HG03139 (cell line): ENCODE data around the gene ZRANB1.

Experiments
- ATAC-seq: cut with Tn5 transposase; IDR thresholded peaks from one replicate; pipeline ENCODE4 v1.9.1; 2021; ENCODE audit not compliant: unreplicated experiment

ZRANB1 gene

GRCh38 chr10:125017547-125018298 lies 75.8 kb downstream of the ZRANB1 start:
- ATAC-seq = no peak

GRCh38 chr10:125018576-125019143 lies 76.7 kb downstream of the ZRANB1 start:
- no peak for ATAC-seq

DNA sequence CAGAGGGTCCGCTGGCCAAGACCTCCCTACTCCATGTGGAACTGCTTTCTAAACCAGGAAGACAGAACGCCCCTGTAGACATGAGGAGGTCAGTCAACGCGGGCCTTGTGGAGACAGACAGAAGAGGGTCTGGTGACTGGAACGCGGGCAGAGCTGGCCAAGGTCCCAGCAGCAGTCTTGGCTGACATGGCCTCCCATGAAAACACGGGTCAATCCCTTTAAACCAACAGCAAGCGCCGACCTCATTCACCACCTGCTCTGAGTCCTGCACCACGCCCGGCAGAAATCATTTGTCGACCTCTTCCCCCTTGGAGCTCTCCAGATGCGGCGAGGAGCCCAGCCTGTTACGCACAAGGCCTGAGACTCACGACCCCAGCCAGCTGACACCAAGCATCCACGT lies 78.5 kb downstream of the ZRANB1 start:
- no peak for ATAC-seq

GRCh38 chr10:125020871-125021270 lies 78.9 kb downstream of the ZRANB1 start:
- no peak for ATAC-seq

- no peak for ATAC-seq
Measured at GRCh38 chr10:125021686-125022344, 79.9 kb downstream of the ZRANB1 start.

GRCh38 chr10:125022671-125023070 lies 80.7 kb downstream of the ZRANB1 start:
- no peak for ATAC-seq

GRCh38 chr10:125023255-125023654 lies 81.3 kb downstream of the ZRANB1 start:
- ATAC-seq = no peak

GRCh38 chr10:125023862-125024496 lies 82.1 kb downstream of the ZRANB1 start:
- ATAC-seq = no peak

DNA sequence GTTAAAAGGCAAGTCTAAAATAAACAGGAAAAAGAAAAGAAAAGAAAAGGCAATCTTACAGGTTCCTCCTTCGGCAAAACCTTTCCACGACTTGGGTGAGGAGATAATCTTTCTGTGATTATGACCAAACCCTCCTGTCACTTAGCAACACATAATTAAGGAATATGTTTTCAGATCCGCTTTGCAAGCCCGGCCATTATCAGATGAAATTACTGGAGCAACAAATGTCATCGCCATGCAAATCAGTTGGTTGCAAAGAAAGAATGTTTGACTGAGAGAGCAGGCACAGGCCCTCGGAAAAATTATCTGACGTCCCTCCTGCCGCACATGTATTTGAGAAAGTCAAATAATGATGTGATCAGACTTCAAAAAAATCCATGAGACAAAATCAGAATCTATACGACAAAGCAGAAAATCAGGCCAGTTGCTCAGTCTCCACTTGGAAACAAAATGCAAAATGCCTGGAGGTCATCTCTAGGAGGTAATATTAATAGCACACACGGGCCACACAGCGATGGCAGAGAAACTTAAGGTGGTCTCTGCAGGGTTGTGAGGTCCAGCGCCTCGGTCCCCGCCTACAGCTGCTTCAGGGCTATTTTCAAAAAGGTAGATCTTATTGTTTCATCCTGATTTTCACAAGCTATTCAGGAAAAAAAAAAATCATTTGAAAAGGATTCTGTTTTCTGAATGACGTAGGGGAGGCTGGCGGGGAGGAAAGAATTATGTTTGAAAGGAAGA lies 82.7 kb downstream of the ZRANB1 start:
- ATAC-seq = no peak

DNA sequence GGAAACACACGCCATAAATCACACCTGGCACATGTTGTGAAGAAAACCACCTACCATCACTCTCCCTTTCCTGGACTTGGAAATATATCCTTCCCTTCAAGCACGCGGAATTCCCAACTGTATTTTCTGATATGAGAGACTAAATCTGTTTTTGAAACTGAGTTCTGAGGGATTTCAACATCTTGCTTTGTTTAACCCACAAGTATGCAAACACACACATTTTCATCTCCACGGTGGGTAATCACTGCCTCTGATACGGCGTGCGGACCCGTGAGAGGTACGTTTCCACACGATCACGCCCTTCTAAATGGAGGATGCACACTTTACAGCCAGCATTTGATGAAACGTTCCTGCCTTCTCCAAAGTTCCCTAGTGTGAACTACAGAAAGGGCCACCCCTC lies 83.4 kb downstream of the ZRANB1 start:
- ATAC-seq = no peak

GRCh38 chr10:125026036-125026931 lies 84.4 kb downstream of the ZRANB1 start:
- ATAC-seq = no peak

DNA sequence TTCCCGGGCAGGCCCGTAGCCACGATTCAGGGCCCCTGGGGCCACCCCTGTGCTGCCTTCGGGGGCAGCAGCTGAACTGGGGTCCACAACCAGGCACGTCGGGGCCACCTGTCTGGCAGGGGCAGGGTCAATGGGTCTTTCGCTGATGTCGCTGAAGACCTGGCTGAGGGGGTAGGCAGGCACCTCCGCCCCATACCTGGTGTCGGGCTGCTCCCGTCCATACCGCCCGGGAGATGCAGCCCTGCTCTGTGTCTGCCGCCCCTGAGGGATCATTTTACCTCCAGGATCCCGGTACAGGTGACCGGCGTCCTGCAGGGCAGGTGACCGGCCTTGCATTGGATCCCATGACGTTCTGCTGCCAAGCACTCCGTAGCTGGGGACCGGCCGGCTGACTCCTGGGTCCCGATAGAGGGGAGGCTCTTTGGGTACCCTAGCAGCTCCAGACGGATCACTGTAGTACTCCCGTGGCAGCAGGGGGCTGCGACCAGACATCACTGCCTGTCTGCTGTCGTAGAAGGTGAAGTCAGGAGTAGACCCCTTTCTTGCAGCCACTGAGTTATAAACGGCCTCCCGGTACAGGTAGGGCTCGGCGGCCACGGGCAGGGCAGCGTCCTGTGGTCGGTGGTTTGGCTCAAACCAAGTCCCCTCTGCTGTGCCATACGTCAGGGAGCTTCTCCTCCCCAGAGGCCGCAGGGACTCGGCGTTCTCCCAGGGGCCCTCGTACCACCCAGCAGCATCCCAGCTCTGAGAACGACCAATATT lies 85.2 kb downstream of the ZRANB1 start:
- ATAC-seq = no peak

DNA sequence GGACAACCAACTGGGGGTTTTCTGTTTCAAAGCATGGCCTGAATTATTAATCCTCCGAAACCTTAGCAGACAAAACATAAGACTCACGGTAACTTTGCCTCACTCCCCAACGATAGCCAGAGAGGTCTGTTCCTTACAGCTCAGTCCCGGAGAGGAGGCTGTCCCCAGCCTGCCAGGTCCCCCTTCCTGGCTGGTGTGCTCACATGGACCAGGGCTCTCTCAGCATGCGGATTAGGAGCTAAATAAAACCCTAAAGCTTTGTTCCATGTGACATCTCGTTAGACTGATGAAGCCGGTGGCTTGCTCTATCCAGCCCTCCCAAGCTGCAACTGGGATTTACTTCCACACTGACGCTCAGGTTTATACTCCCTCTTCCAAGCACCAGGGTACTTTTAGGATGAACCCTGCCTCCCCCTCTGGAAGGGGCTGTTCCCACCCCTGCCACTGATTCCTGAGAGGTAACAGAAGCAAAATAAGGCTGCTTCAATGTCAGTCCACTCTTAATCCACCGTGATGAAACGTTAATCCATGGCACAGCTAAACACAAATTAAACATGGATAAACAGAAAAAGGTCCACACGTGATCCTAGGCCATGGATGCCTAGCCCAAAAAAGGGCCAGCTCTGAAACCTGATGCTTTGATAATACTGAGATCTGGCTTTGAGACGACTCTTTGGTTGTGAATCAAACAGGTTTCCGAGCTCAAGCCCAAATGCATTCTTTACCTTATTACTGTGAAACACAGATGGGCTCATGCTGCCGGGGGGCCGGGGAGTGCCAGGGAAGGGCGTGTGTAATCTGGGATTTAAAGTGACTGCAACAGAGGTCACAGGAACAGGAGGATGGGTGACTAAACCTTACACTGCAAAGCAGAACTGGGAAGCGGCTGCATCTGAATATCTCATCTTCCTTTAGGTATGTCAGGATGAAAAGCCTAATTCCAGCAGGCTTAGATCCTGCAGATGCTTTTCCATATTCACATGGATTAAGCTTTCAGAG lies 86.2 kb downstream of the ZRANB1 start:
- ATAC-seq = no peak

DNA sequence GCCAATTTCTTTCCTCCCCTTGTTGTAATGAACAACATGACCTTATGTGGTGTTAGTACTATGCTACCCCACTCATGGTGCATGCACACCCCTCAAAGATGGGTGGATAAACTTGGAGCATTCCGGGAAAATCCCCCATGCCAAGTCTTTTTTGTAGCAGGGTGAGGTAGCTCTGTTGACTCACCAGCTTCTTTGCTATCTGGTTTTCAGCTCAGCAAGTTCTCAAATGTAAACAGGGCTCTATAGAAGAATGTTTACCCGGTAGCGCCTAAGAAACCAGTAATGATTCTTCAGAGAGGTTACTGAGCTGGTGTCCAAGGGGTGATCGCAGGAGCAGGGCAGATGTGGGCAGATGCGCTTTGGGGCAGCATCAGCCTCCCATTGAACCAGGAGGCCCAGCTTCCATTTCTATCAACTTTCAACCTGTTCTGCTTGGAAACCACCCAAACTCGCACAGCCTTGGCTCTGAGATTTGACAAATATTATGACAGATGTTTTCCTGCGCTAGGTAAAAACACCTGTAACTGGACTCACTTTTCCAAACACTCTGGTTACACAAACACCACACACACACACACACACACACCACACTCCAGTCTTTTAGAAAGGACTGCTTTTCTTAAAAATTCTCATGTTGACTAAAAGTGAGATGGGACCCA lies 87.8 kb downstream of the ZRANB1 start:
- ATAC-seq = no peak

- no peak for ATAC-seq
Measured at GRCh38 chr10:125030567-125031197, 88.8 kb downstream of the ZRANB1 start.

DNA sequence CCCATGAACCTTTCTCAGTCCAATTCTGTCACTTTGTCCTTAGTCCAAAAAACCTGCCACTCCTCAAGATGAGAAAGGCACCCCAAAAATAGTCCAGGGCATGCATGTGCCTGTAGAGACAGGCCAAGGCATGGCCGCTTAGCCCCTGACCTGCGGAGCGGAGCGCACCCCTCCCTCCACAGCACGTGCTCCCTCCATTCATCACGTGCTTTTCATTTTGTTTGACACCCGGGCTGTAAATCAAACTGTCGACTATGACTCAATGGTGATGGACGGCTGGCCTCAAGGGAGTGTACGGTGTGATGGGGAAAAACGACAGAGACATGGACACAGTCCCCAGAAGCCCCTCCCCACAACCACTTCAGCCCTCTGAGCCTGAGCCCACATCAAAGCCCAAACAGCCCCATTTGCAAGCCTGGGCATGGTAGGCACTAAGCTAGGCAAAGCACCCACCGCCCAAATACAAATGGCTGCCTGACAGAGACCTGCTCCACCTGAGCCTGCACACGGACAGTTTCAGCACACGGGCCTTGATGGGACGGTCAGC lies 90.6 kb downstream of the ZRANB1 start:
- no peak for ATAC-seq
